LNCAP (cell line): ENCODE data around the gene CD2BP2.

Experiments
- TF ChIP-seq, protein P1 (sequence below): fragments of 450-650 bp; IDR thresholded peaks from 2 replicates; pipeline ENCODE4 v1.5.1; 2017; ENCODE audit warnings: mild to moderate bottlenecking

The CD2BP2 gene

GRCh38 chr16:30369091-30369937 is 14.2 kb upstream of the CD2BP2 start:
- TF ChIP-seq, protein P1, sequence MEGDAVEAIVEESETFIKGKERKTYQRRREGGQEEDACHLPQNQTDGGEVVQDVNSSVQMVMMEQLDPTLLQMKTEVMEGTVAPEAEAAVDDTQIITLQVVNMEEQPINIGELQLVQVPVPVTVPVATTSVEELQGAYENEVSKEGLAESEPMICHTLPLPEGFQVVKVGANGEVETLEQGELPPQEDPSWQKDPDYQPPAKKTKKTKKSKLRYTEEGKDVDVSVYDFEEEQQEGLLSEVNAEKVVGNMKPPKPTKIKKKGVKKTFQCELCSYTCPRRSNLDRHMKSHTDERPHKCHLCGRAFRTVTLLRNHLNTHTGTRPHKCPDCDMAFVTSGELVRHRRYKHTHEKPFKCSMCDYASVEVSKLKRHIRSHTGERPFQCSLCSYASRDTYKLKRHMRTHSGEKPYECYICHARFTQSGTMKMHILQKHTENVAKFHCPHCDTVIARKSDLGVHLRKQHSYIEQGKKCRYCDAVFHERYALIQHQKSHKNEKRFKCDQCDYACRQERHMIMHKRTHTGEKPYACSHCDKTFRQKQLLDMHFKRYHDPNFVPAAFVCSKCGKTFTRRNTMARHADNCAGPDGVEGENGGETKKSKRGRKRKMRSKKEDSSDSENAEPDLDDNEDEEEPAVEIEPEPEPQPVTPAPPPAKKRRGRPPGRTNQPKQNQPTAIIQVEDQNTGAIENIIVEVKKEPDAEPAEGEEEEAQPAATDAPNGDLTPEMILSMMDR = no peak

DNA sequence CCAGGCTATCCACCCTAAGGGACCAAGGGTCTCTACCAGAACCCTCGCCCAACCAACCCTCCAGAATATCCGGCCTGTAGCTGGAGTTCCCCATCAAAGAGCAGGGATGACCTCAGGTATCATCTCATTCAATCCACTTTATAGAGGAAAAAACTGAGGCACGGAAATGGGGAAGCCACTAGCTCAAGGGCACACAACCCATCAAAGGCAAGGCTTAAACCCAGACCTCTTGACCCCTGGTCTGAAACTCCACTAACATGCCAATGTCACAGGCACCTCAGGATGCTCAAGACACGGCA is 13.6 kb upstream of the CD2BP2 start:
- TF ChIP-seq, protein P1 = no peak

DNA sequence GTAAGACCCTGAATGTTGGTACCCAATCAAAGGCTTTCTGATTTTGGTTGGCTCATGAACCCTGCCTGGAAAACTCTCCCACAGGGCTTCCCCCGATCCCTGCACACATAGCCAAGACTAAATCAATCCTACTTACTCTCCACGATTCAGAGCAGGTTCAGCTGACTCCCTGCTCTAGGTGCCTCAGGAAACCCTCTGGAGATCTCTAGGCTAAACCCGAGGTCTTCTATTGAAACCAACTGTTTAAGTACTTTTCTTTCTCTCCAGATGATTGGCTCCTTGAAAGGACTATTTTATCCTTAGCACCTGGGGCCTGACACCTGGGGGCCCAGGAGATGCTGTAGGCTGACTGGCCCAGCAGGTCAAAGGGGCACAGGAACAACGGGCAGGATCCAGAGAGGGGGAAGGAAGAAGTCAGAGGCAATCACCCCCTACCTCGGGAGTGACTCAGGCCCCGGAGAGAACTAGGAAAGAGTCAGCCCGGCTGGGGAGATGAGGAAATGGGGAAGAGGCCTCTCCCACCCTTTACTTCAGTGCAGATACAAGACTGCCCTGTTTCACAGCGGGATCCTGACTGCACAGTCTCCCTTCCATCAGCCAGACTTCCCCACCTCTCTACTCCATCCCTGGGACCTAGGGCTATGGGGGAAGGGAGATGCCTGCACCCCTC is 13.1 kb upstream of the CD2BP2 start:
- TF ChIP-seq, protein P1 = no peak

GRCh38 chr16:30367349-30368009 is 12.4 kb upstream of the CD2BP2 start:
- TF ChIP-seq, protein P1 = no peak

- TF ChIP-seq, protein P1 = no peak
These were observed 11.4 kb upstream of the CD2BP2 start for GRCh38 chr16:30366511-30366910.

GRCh38 chr16:30365200-30365599 is 10.1 kb upstream of the CD2BP2 start:
- TF ChIP-seq, protein P1 = no peak

- TF ChIP-seq, protein P1 = no peak
These were observed 6.1 kb upstream of the CD2BP2 start for GRCh38 chr16:30361180-30361579.
